ENCODE results near the gene PLEKHG5. TPM values are rescaled to one million over a fixed set of nuclear protein-coding genes. Genes with fewer than 3 reads are reported as not detected.
A peak's percentile ranks its signal among the peaks of the same experiment; 100 is the strongest.

Gene PLEKHG5
- total RNA-seq, 1 donor from 2014 or later = 17.2 TPM

DNA sequence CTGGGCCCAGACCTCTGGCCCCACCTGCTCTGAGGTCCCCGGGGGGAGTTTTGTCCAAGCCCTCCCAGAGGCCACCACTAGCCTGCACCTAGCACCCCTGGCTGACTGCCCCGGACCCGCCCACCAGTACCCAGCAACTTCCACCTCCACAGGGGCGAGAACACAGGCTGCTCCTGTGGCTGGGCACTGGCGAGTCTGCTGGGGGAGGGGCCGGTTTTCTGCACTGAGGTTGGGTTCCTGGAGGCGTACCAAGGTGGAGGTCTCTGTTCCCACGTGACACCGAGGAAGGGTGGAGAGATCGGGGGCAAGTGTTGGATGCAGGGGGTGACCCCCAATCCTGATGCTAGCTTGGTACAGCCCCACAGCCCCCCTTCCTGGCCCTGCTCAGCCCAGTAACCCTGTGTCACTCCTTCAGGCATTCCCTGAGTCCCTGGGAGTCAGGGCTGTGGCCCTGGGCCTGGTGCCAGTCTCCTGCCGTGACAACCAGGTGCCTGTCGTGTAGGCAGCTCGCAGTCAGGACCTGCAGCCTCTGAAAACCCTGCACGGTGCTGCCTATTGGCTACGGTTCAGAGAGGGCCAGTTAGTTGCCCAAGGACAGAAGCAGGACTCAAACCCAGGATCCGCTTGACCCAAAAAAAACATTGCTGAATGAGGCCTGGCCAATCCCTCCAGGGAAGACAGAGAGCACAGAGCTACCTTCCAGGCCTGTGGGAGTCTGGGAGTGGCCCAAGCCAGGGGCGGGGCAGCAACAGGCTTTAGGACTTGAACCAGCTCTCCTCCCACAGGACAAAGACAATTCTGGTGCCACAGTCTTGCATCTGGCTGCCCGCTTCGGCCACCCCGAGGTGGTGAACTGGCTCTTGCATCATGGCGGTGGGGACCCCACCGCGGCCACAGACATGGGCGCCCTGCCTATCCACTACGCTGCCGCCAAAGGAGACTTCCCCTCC, 63.8 kb downstream of the PLEKHG5 start:
- no peak for DNase-seq (ENCODE audit: extremely low spot score in 2 of 2)
- TF ChIP-seq POLR2AphosphoS5 (IDR thresholded peaks at IDR 0.05; ENCODE audit: insufficient read depth in 1 of 2, low read depth in 1 of 2) (no peak), POLR2A (IDR thresholded peaks at IDR 0.05) (no peak)
- TF ChIP-seq, protein P1, sequence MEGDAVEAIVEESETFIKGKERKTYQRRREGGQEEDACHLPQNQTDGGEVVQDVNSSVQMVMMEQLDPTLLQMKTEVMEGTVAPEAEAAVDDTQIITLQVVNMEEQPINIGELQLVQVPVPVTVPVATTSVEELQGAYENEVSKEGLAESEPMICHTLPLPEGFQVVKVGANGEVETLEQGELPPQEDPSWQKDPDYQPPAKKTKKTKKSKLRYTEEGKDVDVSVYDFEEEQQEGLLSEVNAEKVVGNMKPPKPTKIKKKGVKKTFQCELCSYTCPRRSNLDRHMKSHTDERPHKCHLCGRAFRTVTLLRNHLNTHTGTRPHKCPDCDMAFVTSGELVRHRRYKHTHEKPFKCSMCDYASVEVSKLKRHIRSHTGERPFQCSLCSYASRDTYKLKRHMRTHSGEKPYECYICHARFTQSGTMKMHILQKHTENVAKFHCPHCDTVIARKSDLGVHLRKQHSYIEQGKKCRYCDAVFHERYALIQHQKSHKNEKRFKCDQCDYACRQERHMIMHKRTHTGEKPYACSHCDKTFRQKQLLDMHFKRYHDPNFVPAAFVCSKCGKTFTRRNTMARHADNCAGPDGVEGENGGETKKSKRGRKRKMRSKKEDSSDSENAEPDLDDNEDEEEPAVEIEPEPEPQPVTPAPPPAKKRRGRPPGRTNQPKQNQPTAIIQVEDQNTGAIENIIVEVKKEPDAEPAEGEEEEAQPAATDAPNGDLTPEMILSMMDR (IDR thresholded peaks at IDR 0.05) = no peak
- Histone ChIP-seq H3K27ac (no peak overlapping the region), H3K4me1 (peaks cover 33% of the 10 kb centered on the region), H3K9me3 (no peaks in the 10 kb centered on the region), H3K36me3 (no peaks in the 10 kb centered on the region), H3K4me3 (no peak overlapping the region), H3K27me3 (peaks cover 12% of the 10 kb centered on the region)
- intact Hi-C loops (cut with DNase I) = no loop called here

DNA sequence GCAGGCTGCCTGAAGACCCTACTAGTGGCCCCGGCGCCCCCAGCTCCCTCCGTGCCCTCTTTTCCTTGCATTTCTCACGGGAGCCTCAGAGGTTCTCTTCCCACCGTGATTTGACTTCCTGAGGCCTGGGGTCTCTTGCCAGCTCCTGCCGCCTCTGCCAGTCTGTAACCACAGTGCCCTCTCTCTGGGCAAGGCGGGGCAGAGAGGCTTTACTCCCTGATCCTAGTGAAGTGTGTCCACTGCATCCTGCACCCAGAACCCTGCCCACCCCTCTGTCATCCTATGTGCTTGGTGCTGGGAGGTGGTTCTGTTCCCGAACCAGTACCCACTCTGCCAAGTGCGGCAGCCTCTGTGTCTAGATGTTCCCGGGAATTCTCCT, 64.5 kb downstream of the PLEKHG5 start:
- Histone ChIP-seq H3K27me3 (peaks cover 12% of the 10 kb centered on the region), H3K27ac (no peak overlapping the region)

DNA sequence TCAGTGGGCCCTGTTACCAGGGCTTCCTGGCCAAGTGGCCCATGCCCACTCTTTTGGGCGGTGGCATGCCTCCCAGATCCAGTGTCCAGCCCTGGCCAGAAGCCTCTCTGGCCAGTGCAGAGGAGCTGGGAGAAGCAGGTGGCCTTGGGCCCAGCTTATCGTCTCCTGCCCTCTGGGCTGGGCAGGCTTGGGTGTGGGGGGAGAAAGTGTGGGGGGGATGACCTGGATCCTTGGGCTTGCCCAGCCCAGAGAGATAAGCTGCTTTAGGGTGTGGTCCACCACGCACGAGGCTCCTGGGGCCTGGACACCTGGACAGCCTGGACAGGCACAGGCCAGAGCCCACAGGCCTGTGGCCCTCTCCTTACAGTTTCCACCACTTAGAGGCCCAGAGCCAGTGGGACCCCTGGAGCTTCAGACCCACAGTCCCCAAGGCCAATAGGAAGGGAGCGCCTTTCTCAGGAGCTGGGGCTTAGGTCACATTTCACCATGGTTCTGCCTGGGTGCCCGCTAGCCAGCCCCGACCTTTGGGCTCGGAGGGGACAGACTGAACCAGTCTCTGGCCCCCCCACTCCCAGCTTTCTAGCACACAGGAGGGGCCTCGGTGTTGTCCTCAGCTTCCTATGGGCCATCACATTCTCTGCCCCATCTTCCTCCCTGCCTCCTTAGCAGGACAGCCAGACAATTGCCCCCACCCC, 65.0 kb downstream of the PLEKHG5 start:
- Histone ChIP-seq H3K36me3 (no peaks in the 10 kb centered on the region), H3K4me1 (peaks cover 33% of the 10 kb centered on the region), H3K27me3 (peaks cover 12% of the 10 kb centered on the region), H3K27ac (no peak overlapping the region), H3K4me3 (no peak overlapping the region), H3K9me3 (no peaks in the 10 kb centered on the region)
- intact Hi-C loops (cut with DNase I) = no loop called here
- TF ChIP-seq, protein P1 (IDR thresholded peaks at IDR 0.05) = no peak
- no peak for TF ChIP-seq POLR2AphosphoS5 (IDR thresholded peaks at IDR 0.05; ENCODE audit: insufficient read depth in 1 of 2, low read depth in 1 of 2)
- no peak for TF ChIP-seq POLR2A (IDR thresholded peaks at IDR 0.05)
- DNase-seq (ENCODE audit: extremely low spot score in 2 of 2) = no peak

More for the DNA sequence above, 64.5 kb downstream of the PLEKHG5 start:
- intact Hi-C loops (cut with DNase I) = no loop called here
- no peaks in the 10 kb centered on the region for H3K9me3 ChIP-seq
- no peaks in the 10 kb centered on the region for H3K36me3 ChIP-seq
- no peak for TF ChIP-seq POLR2AphosphoS5 (IDR thresholded peaks at IDR 0.05; ENCODE audit: insufficient read depth in 1 of 2, low read depth in 1 of 2)
- no peak for TF ChIP-seq POLR2A (IDR thresholded peaks at IDR 0.05)
- TF ChIP-seq, protein P1 (IDR thresholded peaks at IDR 0.05) = no peak
- H3K4me1 ChIP-seq = peaks cover 33% of the 10 kb centered on the region
- H3K4me3 ChIP-seq = no peak overlapping the region
- no peak for DNase-seq (ENCODE audit: extremely low spot score in 2 of 2)

DNA sequence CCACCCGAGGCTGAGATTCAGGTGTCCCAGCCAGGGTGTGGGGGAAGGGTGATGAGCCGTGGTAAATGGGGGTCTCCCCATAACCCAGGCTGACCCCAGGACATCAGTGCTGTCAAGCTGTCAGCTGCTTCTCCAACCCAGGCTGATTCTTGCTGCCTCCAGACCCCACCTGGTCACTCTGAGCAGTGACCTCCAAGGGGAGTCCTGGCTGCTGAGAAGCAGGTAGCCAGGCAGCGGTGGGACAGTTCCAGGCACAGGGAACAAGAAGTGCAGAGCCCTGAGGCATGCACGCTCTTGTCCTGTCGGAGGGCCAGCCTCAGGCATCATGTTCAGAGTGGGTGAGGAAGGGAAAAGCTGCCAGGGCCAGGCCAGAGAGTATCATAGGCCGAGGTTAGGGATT, 65.8 kb downstream of the PLEKHG5 start:
- Histone ChIP-seq H3K4me3 (peak overlapping the region in 1 of 2 donors; percentile 15), H3K36me3 (no peaks in the 10 kb centered on the region), H3K27me3 (peaks cover 12% of the 10 kb centered on the region), H3K27ac (no peak overlapping the region), H3K9me3 (no peaks in the 10 kb centered on the region), H3K4me1 (peaks cover 36% of the 10 kb centered on the region)
- DNase-seq (ENCODE audit: extremely low spot score in 2 of 2) = no peak
- intact Hi-C loops (cut with DNase I) = no loop called here
- TF ChIP-seq POLR2AphosphoS5 (IDR thresholded peaks at IDR 0.05; ENCODE audit: insufficient read depth in 1 of 2, low read depth in 1 of 2) = no peak
- TF ChIP-seq, protein P1 (IDR thresholded peaks at IDR 0.05) = no peak
- TF ChIP-seq POLR2A (IDR thresholded peaks at IDR 0.05) = no peak

Measured in vagina (tissue), 2 donors.